Measurements from ENCODE around the gene ZNF215.
"Not testable (repeated sequence)": the region's sequence is repeated elsewhere in the genome, so short reads cannot be mapped to it uniquely, and the experiment has no call there.

Gene ZNF215

GRCh38 chr11:6968816-6969215 lies 42.6 kb downstream of the ZNF215 start:
- H3K27ac ChIP-seq = no peak overlapping the region
- no peak for TF ChIP-seq CTCF (IDR thresholded peaks at IDR 0.05)
- no peak for DNase-seq (ENCODE audit: low spot score)
- H3K4me3 ChIP-seq = no peak overlapping the region

DNA sequence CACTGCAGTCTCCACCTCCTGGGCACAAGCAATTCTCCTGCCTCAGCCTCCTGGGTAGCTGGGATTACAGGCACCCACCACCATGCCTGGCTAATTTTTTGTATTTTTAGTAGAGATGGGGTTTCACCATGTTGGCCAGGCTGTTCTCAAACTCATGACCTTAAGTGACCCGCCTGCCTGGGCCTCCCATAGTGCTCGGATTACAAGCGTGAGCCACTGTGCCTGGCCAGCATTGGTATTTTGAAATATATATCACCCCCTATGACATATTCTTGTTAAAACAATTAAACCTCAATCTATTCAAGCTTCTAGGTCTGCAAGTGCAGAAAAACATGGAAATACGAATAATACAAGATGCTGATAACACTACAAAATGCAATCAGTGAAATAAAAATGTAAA lies 43.6 kb downstream of the ZNF215 start:
- H3K27ac ChIP-seq; H3K4me3 ChIP-seq; DNase-seq (ENCODE audit: low spot score): not testable (repeated sequence)

- no peak for TF ChIP-seq CTCF (IDR thresholded peaks at IDR 0.05)
- Histone ChIP-seq H3K27ac (no peak overlapping the region), H3K4me3 (no peak overlapping the region)
- no peak for DNase-seq (ENCODE audit: low spot score)
Observed at GRCh38 chr11:6979365-6979764, 53.1 kb downstream of the ZNF215 start.

DNA sequence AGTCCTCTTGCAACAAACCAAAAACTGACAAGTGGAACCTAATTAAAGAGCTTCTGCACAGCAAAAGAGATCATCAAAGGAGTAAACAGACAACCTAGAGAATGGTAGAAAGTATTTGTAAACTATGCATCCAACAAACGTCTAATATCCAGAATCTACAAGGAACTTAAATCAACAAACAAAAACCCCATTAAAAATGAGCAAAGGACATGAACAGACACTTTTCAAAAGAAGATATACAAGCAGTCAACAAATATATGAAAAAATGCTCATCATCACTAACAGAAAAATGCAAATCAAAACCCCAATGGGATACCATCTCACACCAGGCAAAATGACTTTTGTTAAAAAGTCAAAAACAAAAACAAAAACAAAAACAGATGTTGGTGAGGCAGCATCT lies 60.3 kb downstream of the ZNF215 start:
- DNase-seq (ENCODE audit: low spot score) = no peak
- Histone ChIP-seq H3K4me3 (no peak overlapping the region), H3K27ac (no peak overlapping the region)
- TF ChIP-seq CTCF (IDR thresholded peaks at IDR 0.05) = no peak

GRCh38 chr11:6988506-6988905 lies 62.3 kb downstream of the ZNF215 start:
- no peak for TF ChIP-seq CTCF (IDR thresholded peaks at IDR 0.05)

GRCh38 chr11:6991227-6991626 lies 65.0 kb downstream of the ZNF215 start:
- no peak overlapping the region for H3K27ac ChIP-seq
- TF ChIP-seq CTCF (IDR thresholded peaks at IDR 0.05) = no peak
- no peak overlapping the region for H3K4me3 ChIP-seq
- DNase-seq (ENCODE audit: low spot score) = no peak

More at GRCh38 chr11:6988506-6988905, 62.3 kb downstream of the ZNF215 start:
- Histone ChIP-seq H3K4me3 (no peak overlapping the region), H3K27ac (no peak overlapping the region)
- DNase-seq (ENCODE audit: low spot score) = no peak

DNA sequence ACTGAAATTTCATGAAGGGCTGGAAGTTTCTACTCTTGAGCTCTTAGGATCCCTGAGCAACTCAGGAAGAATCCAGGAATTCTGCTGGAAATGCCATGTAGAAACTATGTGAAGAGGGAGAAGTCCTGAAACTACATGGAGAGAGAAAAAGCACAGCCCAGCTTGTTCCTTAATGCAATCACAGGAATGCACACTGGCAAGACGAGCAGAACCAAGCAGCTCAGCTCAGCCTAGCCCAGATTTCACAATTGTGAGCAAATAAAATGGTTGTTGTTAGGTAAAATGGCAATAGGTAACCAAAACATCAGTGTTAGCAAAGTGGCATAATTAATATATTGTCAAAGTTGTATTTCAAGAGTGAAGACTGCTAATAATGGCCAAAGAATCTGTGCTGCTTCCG lies 65.8 kb downstream of the ZNF215 start:
- Histone ChIP-seq H3K4me3 (peak overlapping the region; percentile 30), H3K27ac (peak overlapping the region; percentile 28 to 58)
- no peak for DNase-seq (ENCODE audit: low spot score)
- no peak for TF ChIP-seq CTCF (IDR thresholded peaks at IDR 0.05)

All from coronary artery (tissue), 2 donors.